ENCODE measurements around the gene SUPT16H.
"Not testable (repeated sequence)": the region's sequence is repeated elsewhere in the genome, so short reads cannot be mapped to it uniquely, and the experiment has no call there.

SUPT16H gene

DNA sequence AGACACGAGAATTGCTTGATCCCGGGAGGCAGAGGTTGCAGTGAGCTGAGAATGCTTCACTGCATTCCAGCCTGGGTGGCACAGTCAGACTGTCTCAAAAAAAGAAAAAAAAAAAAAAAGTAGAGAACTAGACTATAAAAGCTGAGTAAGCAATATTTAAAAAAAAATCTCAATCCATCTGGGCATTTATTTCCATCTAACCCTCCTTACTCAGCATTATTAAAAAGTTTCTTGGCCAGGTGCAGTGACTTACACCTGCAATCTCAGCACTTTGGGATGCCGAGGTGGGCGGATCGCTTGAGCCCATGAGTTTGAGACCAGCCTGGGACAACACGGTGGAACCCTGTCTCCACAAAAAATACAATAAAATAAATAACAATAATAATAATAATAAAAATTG is 4.5 kb downstream of the SUPT16H start:
- TF ChIP-seq Cebpa-rat (IDR thresholded peaks at IDR 0.05) = no peak
- Histone ChIP-seq H4K20me1 (peaks cover 56 to 86% (median 79%) of the 10 kb centered on the region in 11 experiments; a peak in 21 of 22 replicates), H3K4me2 (peak overlapping the region in 2 of 11 experiments; percentile 17 to 90; a peak in 2 of 22 replicates), H3K4me3 (no peak overlapping the region), H3K27ac (no peak overlapping the region), H3K4me1 (peaks cover 12 to 44% (median 34%) of the 10 kb centered on the region in 10 experiments), H3K27me3 (no peaks in the 10 kb centered on the region), H3K36me3 (peaks cover 28 to 83% (median 64%) of the 10 kb centered on the region in 11 experiments), H3K9me3 (replicated peaks in 1 of 11) (no peaks in the 10 kb centered on the region), H3K9ac (no peak overlapping the region)

DNA sequence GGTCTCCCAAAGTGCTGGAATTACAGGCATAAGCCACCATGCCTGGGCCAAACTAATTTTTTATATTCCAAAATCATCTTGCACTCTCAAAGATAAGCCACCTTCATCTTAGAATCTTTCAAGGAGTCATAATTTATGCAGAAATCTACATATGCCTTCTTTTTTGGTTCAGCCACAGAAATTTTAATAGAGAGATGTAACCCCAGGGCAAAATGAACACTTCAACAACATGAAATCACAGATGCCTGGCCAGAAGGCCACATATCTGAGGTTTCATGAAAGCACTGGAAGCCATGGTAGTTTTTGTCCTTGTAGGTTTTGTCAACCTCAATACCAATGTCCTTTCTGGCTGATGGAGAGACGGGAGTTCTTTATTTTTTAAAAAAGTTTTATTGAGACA is 9.8 kb downstream of the SUPT16H start:
- no peak overlapping the region for H3K27ac ChIP-seq

DNA sequence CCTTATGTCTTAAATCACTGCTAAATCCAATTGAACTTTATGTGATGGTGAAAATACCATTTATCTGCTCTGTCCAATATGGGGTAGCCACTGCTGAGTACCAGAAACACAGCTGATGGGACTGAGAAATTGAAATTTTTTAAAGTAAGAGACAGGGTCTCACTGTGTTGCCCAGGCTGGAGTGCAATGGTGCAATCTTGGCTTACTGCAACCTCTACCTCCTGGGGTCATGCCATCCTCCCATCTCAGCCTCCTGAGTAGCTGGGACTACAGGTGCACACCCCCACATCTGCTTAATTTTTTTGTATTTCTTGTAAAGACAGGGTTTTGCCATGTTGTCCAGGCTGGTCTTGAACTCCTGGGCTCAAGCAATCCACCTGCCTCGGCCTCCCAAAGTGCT is 11.0 kb downstream of the SUPT16H start:
- H3K27ac ChIP-seq; H3K4me3 ChIP-seq; H3K27me3 ChIP-seq; H3K9ac ChIP-seq; H3K4me2 ChIP-seq; H3K4me1 ChIP-seq; H3K9me3 ChIP-seq (replicated peaks in 1 of 11): not testable (repeated sequence)
- peaks cover 89 to 100% (median 99%) of the 10 kb centered on the region in 11 experiments for H3K36me3 ChIP-seq
- H4K20me1 ChIP-seq = peaks cover 32 to 80% (median 68%) of the 10 kb centered on the region in 11 experiments; a peak in 21 of 22 replicates

More for the DNA sequence above, 9.8 kb downstream of the SUPT16H start:
- H3K36me3 ChIP-seq = peaks cover 81 to 100% (median 98%) of the 10 kb centered on the region in 11 experiments
- H4K20me1 ChIP-seq = peaks cover 40 to 88% (median 74%) of the 10 kb centered on the region in 11 experiments; a peak in 21 of 22 replicates
- H3K9me3 ChIP-seq (replicated peaks in 1 of 11) = no peaks in the 10 kb centered on the region
- H3K27me3 ChIP-seq = no peaks in the 10 kb centered on the region
- no peak overlapping the region for H3K4me3 ChIP-seq
- no peak overlapping the region for H3K9ac ChIP-seq
- H3K4me2 ChIP-seq = no peak overlapping the region
- peaks cover 0 to 7% (median 0%) of the 10 kb centered on the region in 10 experiments; a peak in 3 of 20 replicates for H3K4me1 ChIP-seq
- no peak for TF ChIP-seq Cebpa-rat (IDR thresholded peaks at IDR 0.05)

DNA sequence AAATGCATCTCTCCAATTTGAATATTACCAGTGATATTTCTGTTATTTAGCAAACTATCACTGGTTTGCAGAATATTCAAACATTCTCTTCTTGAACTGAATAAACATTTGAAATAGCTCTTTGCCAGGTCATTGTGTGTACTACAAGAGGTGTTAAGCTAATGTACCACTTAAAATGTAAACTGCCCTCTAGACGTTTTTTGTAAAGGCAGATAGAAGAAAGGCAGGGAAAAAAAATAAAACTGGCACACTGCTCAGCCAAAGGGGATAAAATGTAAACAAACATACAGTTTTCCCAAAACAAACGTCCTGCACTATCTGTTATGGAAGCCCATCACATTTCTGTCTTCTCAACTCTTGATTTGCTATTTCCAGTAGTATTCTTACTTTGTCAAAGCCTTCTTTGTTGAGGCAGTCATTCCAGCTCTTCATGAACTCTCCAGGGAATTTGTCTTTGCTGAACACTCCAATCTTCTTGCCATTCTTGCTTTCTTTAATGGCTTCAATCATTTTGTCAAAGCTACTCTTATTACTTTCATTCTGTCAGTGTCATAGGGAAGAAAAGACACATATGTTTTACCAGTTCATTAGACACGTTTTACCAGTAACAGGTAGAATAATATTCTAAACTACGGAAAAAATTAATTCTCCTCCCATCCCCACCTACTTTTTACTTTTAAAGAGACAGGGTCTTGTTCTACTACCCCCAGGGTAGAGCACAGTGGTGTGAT is 13.7 kb downstream of the SUPT16H start:
- H4K20me1 ChIP-seq = peaks cover 10 to 57% (median 45%) of the 10 kb centered on the region in 11 experiments; a peak in 20 of 22 replicates
- no peak overlapping the region for H3K27ac ChIP-seq
- no peaks in the 10 kb centered on the region for H3K27me3 ChIP-seq
- H3K4me1 ChIP-seq = no peaks in the 10 kb centered on the region; a peak in 1 of 20 replicates
- no peak for TF ChIP-seq Cebpa-rat (IDR thresholded peaks at IDR 0.05)
- no peaks in the 10 kb centered on the region for H3K9me3 ChIP-seq (replicated peaks in 1 of 11)
- no peak overlapping the region for H3K4me2 ChIP-seq
- H3K4me3 ChIP-seq = no peak overlapping the region
- no peak overlapping the region for H3K9ac ChIP-seq
- H3K36me3 ChIP-seq = peaks cover 94 to 100% (median 99%) of the 10 kb centered on the region in 11 experiments

DNA sequence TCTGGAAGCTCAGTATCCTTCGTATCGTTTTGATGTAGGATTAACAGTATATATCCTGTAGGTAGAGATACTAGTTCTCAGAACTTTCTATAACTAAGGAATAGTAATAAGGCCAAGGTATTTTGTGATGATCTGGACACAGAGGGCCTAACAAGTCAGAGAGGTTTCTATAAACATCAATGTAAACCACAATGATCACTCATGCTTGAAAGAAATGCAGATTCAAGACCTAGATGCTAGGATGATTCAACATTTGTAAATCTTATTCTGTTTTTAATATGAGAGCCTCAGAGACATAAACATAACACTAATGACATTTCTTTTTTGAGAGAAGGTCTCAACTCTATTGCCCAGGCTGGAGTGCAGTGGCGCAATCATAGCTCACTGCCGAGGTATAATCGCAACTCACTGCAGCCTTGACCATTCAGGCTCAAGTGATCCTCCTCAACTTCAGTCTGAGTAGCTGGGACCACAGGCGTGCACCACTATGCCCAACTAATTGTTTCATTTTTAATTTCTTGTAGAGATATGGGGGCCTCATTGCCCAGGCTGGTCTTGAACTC is 16.2 kb downstream of the SUPT16H start:
- no peak overlapping the region for H3K4me3 ChIP-seq
- H3K9me3 ChIP-seq (replicated peaks in 1 of 11) = no peaks in the 10 kb centered on the region
- H3K27me3 ChIP-seq = no peaks in the 10 kb centered on the region
- no peak overlapping the region for H3K9ac ChIP-seq
- H3K27ac ChIP-seq = no peak overlapping the region
- H3K4me1 ChIP-seq = no peaks in the 10 kb centered on the region; a peak in 1 of 20 replicates
- H4K20me1 ChIP-seq = peaks cover 0 to 33% (median 20%) of the 10 kb centered on the region in 11 experiments; a peak in 14 of 22 replicates
- H3K36me3 ChIP-seq = peaks cover 100% of the 10 kb centered on the region in 11 experiments
- H3K4me2 ChIP-seq = no peak overlapping the region
- no peak for TF ChIP-seq Cebpa-rat (IDR thresholded peaks at IDR 0.05)

DNA sequence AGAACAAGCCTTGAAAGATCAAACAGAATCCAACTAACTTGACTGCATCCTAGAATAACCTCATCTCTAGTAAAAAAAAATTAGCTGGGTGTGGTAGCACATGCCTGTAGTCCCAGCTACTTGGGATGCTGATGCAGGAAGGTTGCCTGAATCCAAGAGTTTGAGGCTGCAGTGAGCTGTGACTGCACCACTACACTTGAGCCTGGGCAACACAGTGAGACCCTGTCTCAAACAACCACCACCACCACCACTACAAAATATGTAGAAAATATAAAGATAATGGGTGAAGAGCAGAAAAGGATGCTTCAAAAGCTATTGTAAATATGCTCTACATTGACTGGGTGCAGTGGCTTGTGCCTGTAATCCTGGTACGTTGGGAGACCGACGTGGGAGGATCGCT is 27.3 kb downstream of the SUPT16H start:
- peaks cover 0 to 14% (median 4%) of the 10 kb centered on the region in 11 experiments; a peak in 4 of 22 replicates for H4K20me1 ChIP-seq
- no peak for TF ChIP-seq Cebpa-rat (IDR thresholded peaks at IDR 0.05)
- no peak overlapping the region for H3K4me3 ChIP-seq
- no peak overlapping the region for H3K9ac ChIP-seq
- H3K27me3 ChIP-seq = no peaks in the 10 kb centered on the region
- H3K4me1 ChIP-seq = peaks cover 0 to 8% (median 2%) of the 10 kb centered on the region in 10 experiments; a peak in 4 of 20 replicates
- no peak overlapping the region for H3K27ac ChIP-seq
- peaks cover 99 to 100% (median 100%) of the 10 kb centered on the region in 11 experiments for H3K36me3 ChIP-seq
- no peak overlapping the region for H3K4me2 ChIP-seq
- H3K9me3 ChIP-seq (replicated peaks in 1 of 11) = no peaks in the 10 kb centered on the region

DNA sequence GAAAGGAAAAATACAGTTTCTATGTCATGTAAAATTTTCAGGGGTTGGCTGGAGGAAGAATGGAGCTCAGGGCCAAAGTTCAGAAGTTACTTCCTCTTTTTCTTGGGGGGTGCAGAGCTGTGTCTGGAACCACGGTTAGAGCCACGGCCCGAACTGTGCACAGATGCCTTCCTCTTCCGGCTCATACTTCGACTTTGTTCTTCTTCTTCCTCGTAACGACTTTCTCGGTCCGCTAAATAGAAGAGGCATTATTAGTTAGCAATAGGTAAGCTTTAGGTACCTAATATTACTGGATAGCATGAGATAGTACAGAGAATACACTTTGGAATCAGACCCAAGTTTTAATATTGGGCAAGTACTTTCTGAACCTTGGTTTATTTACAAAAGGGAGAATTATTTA is 31.2 kb downstream of the SUPT16H start:
- peaks cover 0 to 14% (median 0%) of the 10 kb centered on the region in 11 experiments; a peak in 2 of 22 replicates for H4K20me1 ChIP-seq
- peaks cover 0 to 8% (median 2%) of the 10 kb centered on the region in 10 experiments; a peak in 4 of 20 replicates for H3K4me1 ChIP-seq
- H3K27me3 ChIP-seq = no peaks in the 10 kb centered on the region
- no peak overlapping the region for H3K9ac ChIP-seq
- peaks cover 71 to 82% (median 77%) of the 10 kb centered on the region in 11 experiments for H3K36me3 ChIP-seq
- no peak for TF ChIP-seq Cebpa-rat (IDR thresholded peaks at IDR 0.05)
- no peak overlapping the region; a peak in 1 of 22 replicates for H3K27ac ChIP-seq
- H3K4me3 ChIP-seq = no peak overlapping the region
- peak overlapping the region in 2 of 11 experiments; percentile 32 to 47; a peak in 1 of 22 replicates for H3K4me2 ChIP-seq
- H3K9me3 ChIP-seq (replicated peaks in 1 of 11) = no peaks in the 10 kb centered on the region

DNA sequence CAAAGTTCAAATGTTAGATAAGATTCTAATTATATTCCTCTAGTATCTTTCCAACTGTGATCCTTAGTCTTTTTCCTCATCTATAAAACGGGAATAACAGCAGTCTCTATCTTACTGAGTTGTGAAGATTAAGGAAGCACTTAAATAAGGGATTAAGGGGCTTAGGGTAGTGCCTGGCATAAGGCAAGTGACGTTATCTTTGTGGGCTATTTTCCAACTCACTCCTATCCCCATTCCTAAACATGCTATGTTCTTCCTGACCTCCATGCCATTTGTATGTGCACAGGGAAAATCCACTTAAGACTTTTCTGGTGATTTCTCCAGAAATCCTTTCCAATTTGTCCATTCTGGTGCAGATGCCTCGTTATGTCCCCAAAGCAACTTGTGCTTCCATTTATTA is 33.3 kb downstream of the SUPT16H start:
- Histone ChIP-seq H3K27ac (no peak overlapping the region), H3K27me3 (no peaks in the 10 kb centered on the region), H3K9ac (no peak overlapping the region), H4K20me1 (peaks cover 0 to 8% (median 0%) of the 10 kb centered on the region in 11 experiments; a peak in 1 of 22 replicates), H3K36me3 (peaks cover 51 to 61% (median 57%) of the 10 kb centered on the region in 11 experiments), H3K4me1 (peaks cover 0 to 8% (median 2%) of the 10 kb centered on the region in 10 experiments; a peak in 4 of 20 replicates), H3K4me3 (no peak overlapping the region), H3K4me2 (no peak overlapping the region), H3K9me3 (replicated peaks in 1 of 11) (no peaks in the 10 kb centered on the region)
- TF ChIP-seq Cebpa-rat (IDR thresholded peaks at IDR 0.05) = no peak

DNA sequence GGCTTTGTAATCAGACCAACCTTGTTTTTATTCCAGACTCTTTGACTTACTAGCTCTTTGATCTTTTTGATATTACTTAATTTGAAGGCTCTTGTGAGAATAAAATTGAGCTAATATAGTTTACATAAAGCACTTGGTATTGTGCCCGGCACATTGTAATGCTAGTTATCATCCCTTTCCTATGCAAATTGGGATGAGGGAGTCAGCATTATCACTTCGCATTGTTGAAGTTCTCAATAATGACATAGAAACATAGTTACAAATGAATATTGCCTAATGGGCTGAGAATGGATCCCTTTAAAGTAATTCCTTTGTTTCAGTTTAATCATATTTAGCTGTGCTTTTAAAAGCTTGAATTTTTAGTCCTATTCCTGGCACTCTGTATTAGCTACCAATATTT is 36.6 kb downstream of the SUPT16H start:
- Histone ChIP-seq H3K27me3 (no peaks in the 10 kb centered on the region), H3K4me2 (no peak overlapping the region), H3K4me3 (no peak overlapping the region)

More for the DNA sequence above, 36.6 kb downstream of the SUPT16H start:
- peaks cover 18 to 28% (median 23%) of the 10 kb centered on the region in 11 experiments for H3K36me3 ChIP-seq
- no peak overlapping the region for H3K9ac ChIP-seq
- H4K20me1 ChIP-seq = peaks cover 0 to 6% (median 0%) of the 10 kb centered on the region in 11 experiments; a peak in 1 of 22 replicates
- peaks cover 7 to 14% (median 11%) of the 10 kb centered on the region in 10 experiments; a peak in 18 of 20 replicates for H3K4me1 ChIP-seq
- H3K9me3 ChIP-seq (replicated peaks in 1 of 11) = 0 out of 22 replicates have a peak, but pooled peaks cover 0 to 5% (median 0%) of the 10 kb centered on the region in 11 experiments
- H3K27ac ChIP-seq = no peak overlapping the region
- TF ChIP-seq Cebpa-rat (IDR thresholded peaks at IDR 0.05) = no peak

Data from BLaER1 treated with 17β-estradiol and CSF1 and Interleukin-3, amounts not matched to agents 10 nM and 100 nM (cell line).